ENCODE results near the gene DOCK7.

DNA sequence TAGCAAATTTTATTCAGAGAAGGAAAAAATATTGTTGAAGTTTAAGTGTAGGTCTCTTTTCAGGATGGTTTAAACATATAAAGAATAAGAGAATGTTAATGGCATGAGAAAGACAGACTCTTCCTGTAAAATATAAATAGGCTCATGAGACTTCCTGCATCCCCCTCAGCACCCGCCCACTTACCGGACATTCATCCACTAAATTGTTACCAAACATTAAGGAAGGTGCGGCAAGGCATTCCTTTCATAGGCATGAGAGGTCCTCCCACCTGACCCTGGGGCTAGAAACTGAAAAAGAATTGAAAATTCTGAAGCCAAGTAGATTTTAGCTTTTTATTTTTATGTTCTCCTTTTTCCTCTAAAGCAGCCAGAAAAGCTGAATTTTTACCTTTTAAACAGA, 261.9 kb downstream of the DOCK7 start:
- TF ChIP-seq, protein P1, sequence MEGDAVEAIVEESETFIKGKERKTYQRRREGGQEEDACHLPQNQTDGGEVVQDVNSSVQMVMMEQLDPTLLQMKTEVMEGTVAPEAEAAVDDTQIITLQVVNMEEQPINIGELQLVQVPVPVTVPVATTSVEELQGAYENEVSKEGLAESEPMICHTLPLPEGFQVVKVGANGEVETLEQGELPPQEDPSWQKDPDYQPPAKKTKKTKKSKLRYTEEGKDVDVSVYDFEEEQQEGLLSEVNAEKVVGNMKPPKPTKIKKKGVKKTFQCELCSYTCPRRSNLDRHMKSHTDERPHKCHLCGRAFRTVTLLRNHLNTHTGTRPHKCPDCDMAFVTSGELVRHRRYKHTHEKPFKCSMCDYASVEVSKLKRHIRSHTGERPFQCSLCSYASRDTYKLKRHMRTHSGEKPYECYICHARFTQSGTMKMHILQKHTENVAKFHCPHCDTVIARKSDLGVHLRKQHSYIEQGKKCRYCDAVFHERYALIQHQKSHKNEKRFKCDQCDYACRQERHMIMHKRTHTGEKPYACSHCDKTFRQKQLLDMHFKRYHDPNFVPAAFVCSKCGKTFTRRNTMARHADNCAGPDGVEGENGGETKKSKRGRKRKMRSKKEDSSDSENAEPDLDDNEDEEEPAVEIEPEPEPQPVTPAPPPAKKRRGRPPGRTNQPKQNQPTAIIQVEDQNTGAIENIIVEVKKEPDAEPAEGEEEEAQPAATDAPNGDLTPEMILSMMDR (conservative IDR thresholded peaks at IDR 0.05) = no peak
- no peak for TF ChIP-seq ZFX (IDR thresholded peaks at IDR 0.05)
